Measurements from ENCODE around the gene NYAP2. TPM values are rescaled to one million over a fixed set of nuclear protein-coding genes. Genes with fewer than 3 reads are reported as not detected.

The NYAP2 gene
- total RNA-seq, 1 experiment from 2014 or later, result not detected

DNA sequence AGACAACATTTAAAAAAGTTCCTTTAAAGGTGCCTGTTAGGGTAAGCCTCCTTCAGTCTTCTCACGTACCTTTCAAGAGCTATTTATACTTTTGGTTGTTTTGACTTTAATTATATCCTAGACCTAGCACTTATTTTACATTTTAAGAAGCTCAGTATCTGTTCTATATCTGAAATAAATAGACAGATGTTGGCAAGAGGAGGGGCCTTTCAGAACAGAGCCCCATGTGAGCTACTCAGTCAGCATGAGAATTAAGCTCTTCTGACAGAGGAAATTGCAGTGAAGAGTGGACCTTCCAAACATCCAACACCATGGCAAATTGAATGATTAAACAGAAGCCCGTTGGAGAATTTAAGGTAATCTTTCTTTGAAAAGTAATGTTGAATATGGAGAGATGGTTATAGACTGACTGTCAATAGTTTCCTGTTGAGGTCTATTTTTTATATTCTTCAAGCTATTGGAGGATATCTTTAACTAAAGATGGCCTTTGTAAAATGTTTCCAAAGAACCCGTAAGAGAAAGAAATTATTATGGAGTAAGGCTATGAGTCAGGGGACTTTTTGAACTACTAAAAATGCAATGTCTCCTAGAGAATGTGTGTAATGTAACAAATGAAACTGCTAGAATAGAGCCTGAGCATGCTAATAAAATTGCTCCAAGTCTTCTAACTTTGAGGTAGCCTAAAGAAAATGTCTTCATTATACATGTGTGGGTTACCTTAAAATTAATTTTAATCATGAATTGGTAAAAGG lies 17.3 kb downstream of the NYAP2 start:
- H3K4me3 ChIP-seq (ENCODE audit: low read depth, low read length, poor library complexity, severe bottlenecking), result no peak overlapping the region
- intact Hi-C loops (cut with micrococcal nuclease; ENCODE audit: unreplicated experiment), result loop anchor here (10.0 kb wide), 1 partner anchor 282 kb away; no protein-coding TSS in a partner anchor
- ChIA-PET POLR2A (ENCODE audit: low non-redundant PET) (no interaction called here), CTCF (no interaction called here)
- no peaks in the 10 kb centered on the region for H3K4me1 ChIP-seq (ENCODE audit: insufficient read depth, low read length, poor library complexity, severe bottlenecking)
- no peaks in the 10 kb centered on the region for H3K9me3 ChIP-seq (ENCODE audit: low read depth, low read length, poor library complexity, severe bottlenecking)
- BruUV-seq (replicated peaks), result no TSS peak
- no peak overlapping the region for H3K27ac ChIP-seq (ENCODE audit: low read depth, low read length, poor library complexity, severe bottlenecking)
- H3K36me3 ChIP-seq (ENCODE audit: insufficient read depth, low read length, poor library complexity, severe bottlenecking), result no peaks in the 10 kb centered on the region
- no peaks in the 10 kb centered on the region for H3K27me3 ChIP-seq (replicated peaks; ENCODE audit: insufficient read depth, low read depth, low read length, poor library complexity)
- DNase-seq (ENCODE audit: low spot score), result no peak
- TF ChIP-seq EZH2 (IDR thresholded peaks at IDR 0.05; ENCODE audit: borderline replicate concordance, low read depth, low read length, poor library complexity, severe bottlenecking), result no peak
- no peak for TF ChIP-seq CTCF (conservative IDR thresholded peaks at IDR 0.05; ENCODE audit: low read depth, low read length)

- DNase-seq (ENCODE audit: low spot score), result no peak
- ChIA-PET POLR2A (ENCODE audit: low non-redundant PET) (no interaction called here), CTCF (no interaction called here)
- TF ChIP-seq EZH2 (IDR thresholded peaks at IDR 0.05; ENCODE audit: borderline replicate concordance, low read depth, low read length, poor library complexity, severe bottlenecking) (no peak), CTCF (conservative IDR thresholded peaks at IDR 0.05; ENCODE audit: low read depth, low read length) (no peak)
- Histone ChIP-seq H3K9me3 (ENCODE audit: low read depth, low read length, poor library complexity, severe bottlenecking) (no peaks in the 10 kb centered on the region), H3K36me3 (ENCODE audit: insufficient read depth, low read length, poor library complexity, severe bottlenecking) (no peaks in the 10 kb centered on the region), H3K27me3 (replicated peaks; ENCODE audit: insufficient read depth, low read depth, low read length, poor library complexity) (peaks cover 8% of the 10 kb centered on the region), H3K4me3 (ENCODE audit: low read depth, low read length, poor library complexity, severe bottlenecking) (no peak overlapping the region), H3K4me1 (ENCODE audit: insufficient read depth, low read length, poor library complexity, severe bottlenecking) (no peaks in the 10 kb centered on the region), H3K27ac (ENCODE audit: low read depth, low read length, poor library complexity, severe bottlenecking) (no peak overlapping the region)
- intact Hi-C loops (cut with micrococcal nuclease; ENCODE audit: unreplicated experiment), result loop anchor here (10.0 kb wide), 1 partner anchor 284 kb away; no protein-coding TSS in a partner anchor
- no TSS peak for BruUV-seq (replicated peaks)
These were observed 19.5 kb downstream of the NYAP2 start for GRCh38 chr2:225419033-225419432.

GRCh38 chr2:225422145-225422544 lies 22.6 kb downstream of the NYAP2 start:
- Histone ChIP-seq H3K27ac (ENCODE audit: low read depth, low read length, poor library complexity, severe bottlenecking) (no peak overlapping the region), H3K27me3 (replicated peaks; ENCODE audit: insufficient read depth, low read depth, low read length, poor library complexity) (peaks cover 8% of the 10 kb centered on the region), H3K36me3 (ENCODE audit: insufficient read depth, low read length, poor library complexity, severe bottlenecking) (no peaks in the 10 kb centered on the region), H3K4me1 (ENCODE audit: insufficient read depth, low read length, poor library complexity, severe bottlenecking) (no peaks in the 10 kb centered on the region), H3K4me3 (ENCODE audit: low read depth, low read length, poor library complexity, severe bottlenecking) (no peak overlapping the region), H3K9me3 (ENCODE audit: low read depth, low read length, poor library complexity, severe bottlenecking) (no peaks in the 10 kb centered on the region)
- POLR2A ChIA-PET (ENCODE audit: low non-redundant PET), result no interaction called here
- TF ChIP-seq CTCF (conservative IDR thresholded peaks at IDR 0.05; ENCODE audit: low read depth, low read length) (no peak), EZH2 (IDR thresholded peaks at IDR 0.05; ENCODE audit: borderline replicate concordance, low read depth, low read length, poor library complexity, severe bottlenecking) (no peak)
- intact Hi-C loops (cut with micrococcal nuclease; ENCODE audit: unreplicated experiment), result no loop called here
- DNase-seq (ENCODE audit: low spot score), result no peak
- BruUV-seq (replicated peaks), result no TSS peak
- CTCF ChIA-PET, result no interaction called here

All from A673 (cell line).